ENCODE data around the gene PRRX2.
"Not testable (repeated sequence)": the region's sequence is repeated elsewhere in the genome, so short reads cannot be mapped to it uniquely, and the experiment has no call there.

DNA sequence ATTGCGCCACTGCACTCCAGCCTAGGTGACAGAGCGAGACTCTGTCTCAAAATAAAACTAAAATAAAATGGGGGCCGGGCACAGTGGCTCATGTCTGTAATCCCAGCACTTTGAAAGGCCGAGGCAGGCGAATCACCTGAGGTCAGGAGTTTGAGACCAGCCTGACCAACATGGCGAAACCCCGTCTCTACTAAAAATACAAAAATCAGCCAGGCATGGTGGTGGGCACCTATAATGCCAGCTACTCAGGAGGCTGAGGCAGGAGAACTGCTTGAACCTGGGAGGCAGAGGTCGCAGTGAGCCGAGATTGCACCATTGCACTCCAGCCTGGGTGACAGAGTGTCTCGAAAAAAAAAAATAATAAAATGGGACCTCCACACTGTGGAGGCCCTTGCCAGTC is 29.1 kb upstream of the PRRX2 start:
- not testable (repeated sequence) for TF ChIP-seq POLR2AphosphoS5 (IDR thresholded peaks at IDR 0.05; ENCODE audit: low read depth, low read length); FOSL1 (CRISPR knock-in tag; IDR thresholded peaks at IDR 0.05; ENCODE audit: borderline replicate concordance)
- TF ChIP-seq, protein P1, sequence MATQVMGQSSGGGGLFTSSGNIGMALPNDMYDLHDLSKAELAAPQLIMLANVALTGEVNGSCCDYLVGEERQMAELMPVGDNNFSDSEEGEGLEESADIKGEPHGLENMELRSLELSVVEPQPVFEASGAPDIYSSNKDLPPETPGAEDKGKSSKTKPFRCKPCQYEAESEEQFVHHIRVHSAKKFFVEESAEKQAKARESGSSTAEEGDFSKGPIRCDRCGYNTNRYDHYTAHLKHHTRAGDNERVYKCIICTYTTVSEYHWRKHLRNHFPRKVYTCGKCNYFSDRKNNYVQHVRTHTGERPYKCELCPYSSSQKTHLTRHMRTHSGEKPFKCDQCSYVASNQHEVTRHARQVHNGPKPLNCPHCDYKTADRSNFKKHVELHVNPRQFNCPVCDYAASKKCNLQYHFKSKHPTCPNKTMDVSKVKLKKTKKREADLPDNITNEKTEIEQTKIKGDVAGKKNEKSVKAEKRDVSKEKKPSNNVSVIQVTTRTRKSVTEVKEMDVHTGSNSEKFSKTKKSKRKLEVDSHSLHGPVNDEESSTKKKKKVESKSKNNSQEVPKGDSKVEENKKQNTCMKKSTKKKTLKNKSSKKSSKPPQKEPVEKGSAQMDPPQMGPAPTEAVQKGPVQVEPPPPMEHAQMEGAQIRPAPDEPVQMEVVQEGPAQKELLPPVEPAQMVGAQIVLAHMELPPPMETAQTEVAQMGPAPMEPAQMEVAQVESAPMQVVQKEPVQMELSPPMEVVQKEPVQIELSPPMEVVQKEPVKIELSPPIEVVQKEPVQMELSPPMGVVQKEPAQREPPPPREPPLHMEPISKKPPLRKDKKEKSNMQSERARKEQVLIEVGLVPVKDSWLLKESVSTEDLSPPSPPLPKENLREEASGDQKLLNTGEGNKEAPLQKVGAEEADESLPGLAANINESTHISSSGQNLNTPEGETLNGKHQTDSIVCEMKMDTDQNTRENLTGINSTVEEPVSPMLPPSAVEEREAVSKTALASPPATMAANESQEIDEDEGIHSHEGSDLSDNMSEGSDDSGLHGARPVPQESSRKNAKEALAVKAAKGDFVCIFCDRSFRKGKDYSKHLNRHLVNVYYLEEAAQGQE (IDR thresholded peaks at IDR 0.05; ENCODE audit: borderline replicate concordance in 1 of 2, low read depth in 1 of 2, low read length in 2 of 2) = not testable (repeated sequence)
- TF ChIP-seq, protein P2, sequence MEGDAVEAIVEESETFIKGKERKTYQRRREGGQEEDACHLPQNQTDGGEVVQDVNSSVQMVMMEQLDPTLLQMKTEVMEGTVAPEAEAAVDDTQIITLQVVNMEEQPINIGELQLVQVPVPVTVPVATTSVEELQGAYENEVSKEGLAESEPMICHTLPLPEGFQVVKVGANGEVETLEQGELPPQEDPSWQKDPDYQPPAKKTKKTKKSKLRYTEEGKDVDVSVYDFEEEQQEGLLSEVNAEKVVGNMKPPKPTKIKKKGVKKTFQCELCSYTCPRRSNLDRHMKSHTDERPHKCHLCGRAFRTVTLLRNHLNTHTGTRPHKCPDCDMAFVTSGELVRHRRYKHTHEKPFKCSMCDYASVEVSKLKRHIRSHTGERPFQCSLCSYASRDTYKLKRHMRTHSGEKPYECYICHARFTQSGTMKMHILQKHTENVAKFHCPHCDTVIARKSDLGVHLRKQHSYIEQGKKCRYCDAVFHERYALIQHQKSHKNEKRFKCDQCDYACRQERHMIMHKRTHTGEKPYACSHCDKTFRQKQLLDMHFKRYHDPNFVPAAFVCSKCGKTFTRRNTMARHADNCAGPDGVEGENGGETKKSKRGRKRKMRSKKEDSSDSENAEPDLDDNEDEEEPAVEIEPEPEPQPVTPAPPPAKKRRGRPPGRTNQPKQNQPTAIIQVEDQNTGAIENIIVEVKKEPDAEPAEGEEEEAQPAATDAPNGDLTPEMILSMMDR (CRISPR knock-in tag; IDR thresholded peaks at IDR 0.05) = not testable (repeated sequence)

Measured in HepG2 (cell line).